Endothelial cell (in vitro differentiated cells): ENCODE measurements around the gene FBRSL1. TPM values are rescaled to one million over a fixed set of nuclear protein-coding genes. Genes with fewer than 3 reads are reported as not detected.

Experiments used
- DNase-seq: peaks from one replicate; pipeline ENCODE4 v3.0.0; 2021; ENCODE audit warnings: low spot score
- H3K27ac Mint-ChIP-seq: one replicate; pipeline ENCODE4 v1.8.0; 2021; ENCODE audit warnings: mixed read lengths, inconsistent platforms; ENCODE audit not compliant: unreplicated experiment
- H3K27me3 Mint-ChIP-seq: one replicate; pipeline ENCODE4 v1.8.0; 2021; ENCODE audit warnings: mild to moderate bottlenecking, moderate library complexity, mixed read lengths, inconsistent platforms; ENCODE audit not compliant: unreplicated experiment
- H3K36me3 Mint-ChIP-seq: one replicate; pipeline ENCODE4 v1.8.0; 2021; ENCODE audit warnings: mild to moderate bottlenecking, low read depth, mixed read lengths, inconsistent platforms; ENCODE audit not compliant: unreplicated experiment
- H3K4me1 Mint-ChIP-seq: one replicate; pipeline ENCODE4 v1.8.0; 2021; ENCODE audit warnings: mild to moderate bottlenecking, mixed read lengths, inconsistent platforms; ENCODE audit not compliant: unreplicated experiment
- H3K4me3 Mint-ChIP-seq: one replicate; pipeline ENCODE4 v1.8.0; 2021; ENCODE audit warnings: mild to moderate bottlenecking, mixed read lengths, inconsistent platforms; ENCODE audit not compliant: unreplicated experiment
- H3K9me3 Mint-ChIP-seq: one replicate; pipeline ENCODE4 v1.8.0; 2021; ENCODE audit warnings: mixed read lengths, inconsistent platforms; ENCODE audit not compliant: unreplicated experiment
- total RNA-seq: library from RNA; stranded (reverse); fragmentation: NEBNext Ultra II Directional; extraction: Animal tissue kit (Norgen Biotek cat#: 25700); gene quantifications from one replicate; pipeline ENCODE4 v1.2.1, GENCODE V29; 2021; ENCODE audit not compliant: unreplicated experiment
- TF ChIP-seq, protein P1 (sequence below): fragments of 200-600 bp; sonication (generic); IDR thresholded peaks from one replicate; pipeline ENCODE4 v1.5.0; 2021; ENCODE audit warnings: antibody characterized with exemption; ENCODE audit not compliant: unreplicated experiment

FBRSL1 gene
- total RNA-seq, 1 donor from 2014 or later: 38.4 TPM

DNA sequence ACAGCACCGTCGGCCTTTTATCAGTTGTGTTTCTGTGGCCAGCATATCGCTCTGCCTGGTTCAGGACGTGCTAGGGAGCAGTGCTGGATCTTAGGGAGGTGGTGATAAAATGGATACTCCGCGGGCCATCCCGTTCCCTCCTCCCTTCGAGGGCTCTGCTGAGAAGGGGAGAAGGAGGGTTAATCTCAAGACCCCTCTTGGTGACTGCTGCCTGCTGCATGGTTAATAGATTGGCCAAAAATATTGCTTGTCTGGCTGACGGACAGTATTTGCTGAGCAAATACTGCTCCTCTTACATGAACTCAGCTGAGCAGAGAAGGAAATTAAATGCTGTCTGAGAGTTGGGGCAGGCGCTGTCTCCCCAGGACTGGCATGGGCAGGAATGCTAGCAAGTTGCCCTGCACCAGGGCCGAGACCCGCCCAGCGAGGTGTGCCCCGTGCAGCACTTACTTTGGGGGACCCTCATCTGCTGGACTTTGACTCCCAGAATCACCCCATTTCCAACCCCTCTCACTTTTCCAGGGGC, 1.2 kb downstream of the FBRSL1 start:
- Mint-ChIP-seq H3K27me3 (peaks cover 24% of the 10 kb centered on the region), H3K27ac (peak overlapping the region; percentile 36), H3K4me3 (peak overlapping the region; percentile 86), H3K9me3 (peaks cover 4% of the 10 kb centered on the region), H3K4me1 (peaks cover 18% of the 10 kb centered on the region), H3K36me3 (peaks cover 3% of the 10 kb centered on the region)
- TF ChIP-seq, protein P1, sequence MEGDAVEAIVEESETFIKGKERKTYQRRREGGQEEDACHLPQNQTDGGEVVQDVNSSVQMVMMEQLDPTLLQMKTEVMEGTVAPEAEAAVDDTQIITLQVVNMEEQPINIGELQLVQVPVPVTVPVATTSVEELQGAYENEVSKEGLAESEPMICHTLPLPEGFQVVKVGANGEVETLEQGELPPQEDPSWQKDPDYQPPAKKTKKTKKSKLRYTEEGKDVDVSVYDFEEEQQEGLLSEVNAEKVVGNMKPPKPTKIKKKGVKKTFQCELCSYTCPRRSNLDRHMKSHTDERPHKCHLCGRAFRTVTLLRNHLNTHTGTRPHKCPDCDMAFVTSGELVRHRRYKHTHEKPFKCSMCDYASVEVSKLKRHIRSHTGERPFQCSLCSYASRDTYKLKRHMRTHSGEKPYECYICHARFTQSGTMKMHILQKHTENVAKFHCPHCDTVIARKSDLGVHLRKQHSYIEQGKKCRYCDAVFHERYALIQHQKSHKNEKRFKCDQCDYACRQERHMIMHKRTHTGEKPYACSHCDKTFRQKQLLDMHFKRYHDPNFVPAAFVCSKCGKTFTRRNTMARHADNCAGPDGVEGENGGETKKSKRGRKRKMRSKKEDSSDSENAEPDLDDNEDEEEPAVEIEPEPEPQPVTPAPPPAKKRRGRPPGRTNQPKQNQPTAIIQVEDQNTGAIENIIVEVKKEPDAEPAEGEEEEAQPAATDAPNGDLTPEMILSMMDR: no peak
- DNase-seq: no peak

DNA sequence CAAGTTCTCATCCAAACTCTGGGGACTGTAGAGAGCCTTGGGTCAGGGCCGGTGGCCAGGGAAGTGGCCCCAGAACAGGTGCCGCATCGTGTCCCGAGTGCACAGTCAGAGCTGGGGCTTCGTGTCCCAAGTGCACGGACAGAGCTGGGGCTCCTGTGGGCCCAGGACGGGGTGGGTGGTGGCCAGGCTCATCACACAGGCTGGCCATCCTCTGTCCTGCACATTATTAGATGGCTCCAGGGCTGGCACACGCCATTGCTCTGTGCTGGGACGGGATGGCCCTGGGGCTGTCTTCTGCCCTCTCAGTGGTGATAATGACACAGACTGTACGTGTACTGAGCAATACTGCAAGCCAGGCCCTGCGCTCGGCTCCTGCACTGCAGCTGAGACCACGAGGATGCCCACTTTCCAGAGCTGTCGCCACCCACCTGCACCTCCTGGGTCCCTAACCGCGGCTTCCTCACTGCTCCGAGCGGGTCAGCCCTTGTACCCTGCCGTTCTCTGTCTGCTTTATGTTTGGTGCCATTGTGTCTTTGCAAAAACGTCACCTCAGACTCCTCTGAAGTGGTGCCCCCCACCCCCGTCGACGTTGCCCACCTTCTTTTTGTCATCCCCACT, 1.9 kb downstream of the FBRSL1 start:
- peaks cover 5% of the 10 kb centered on the region for H3K36me3 Mint-ChIP-seq
- DNase-seq: no peak
- H3K4me3 Mint-ChIP-seq: peak overlapping the region; percentile 86
- H3K9me3 Mint-ChIP-seq: peaks cover 4% of the 10 kb centered on the region
- peaks cover 18% of the 10 kb centered on the region for H3K4me1 Mint-ChIP-seq
- TF ChIP-seq, protein P1: no peak
- peak overlapping the region; percentile 64 for H3K27ac Mint-ChIP-seq
- H3K27me3 Mint-ChIP-seq: peaks cover 27% of the 10 kb centered on the region

DNA sequence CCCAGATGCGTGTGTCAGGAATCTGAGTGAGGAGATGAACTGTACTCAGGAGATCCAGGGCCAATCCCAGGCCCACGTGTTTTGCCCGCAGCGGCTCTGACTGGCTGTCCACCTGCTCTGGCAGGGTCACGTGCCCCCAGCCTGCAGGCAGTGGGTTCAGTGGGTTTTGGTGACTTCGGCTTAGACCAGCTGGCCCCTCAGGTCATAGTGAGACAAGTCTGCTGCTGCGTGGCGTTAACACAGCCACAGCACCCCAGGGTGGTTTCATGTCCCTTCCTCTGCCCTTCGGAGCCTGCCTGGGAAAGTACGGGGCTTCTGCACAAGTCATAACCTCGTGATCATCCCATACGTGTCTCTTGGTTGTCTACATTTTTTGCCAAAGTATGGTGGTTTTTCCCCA, 2.6 kb downstream of the FBRSL1 start:
- peak overlapping the region; percentile 64 for H3K27ac Mint-ChIP-seq
- peaks cover 27% of the 10 kb centered on the region for H3K27me3 Mint-ChIP-seq
- peaks cover 6% of the 10 kb centered on the region for H3K36me3 Mint-ChIP-seq
- H3K4me1 Mint-ChIP-seq: peaks cover 18% of the 10 kb centered on the region
- no peak for DNase-seq
- TF ChIP-seq, protein P1: no peak
- H3K9me3 Mint-ChIP-seq: peaks cover 4% of the 10 kb centered on the region
- peak overlapping the region; percentile 81 for H3K4me3 Mint-ChIP-seq

DNA sequence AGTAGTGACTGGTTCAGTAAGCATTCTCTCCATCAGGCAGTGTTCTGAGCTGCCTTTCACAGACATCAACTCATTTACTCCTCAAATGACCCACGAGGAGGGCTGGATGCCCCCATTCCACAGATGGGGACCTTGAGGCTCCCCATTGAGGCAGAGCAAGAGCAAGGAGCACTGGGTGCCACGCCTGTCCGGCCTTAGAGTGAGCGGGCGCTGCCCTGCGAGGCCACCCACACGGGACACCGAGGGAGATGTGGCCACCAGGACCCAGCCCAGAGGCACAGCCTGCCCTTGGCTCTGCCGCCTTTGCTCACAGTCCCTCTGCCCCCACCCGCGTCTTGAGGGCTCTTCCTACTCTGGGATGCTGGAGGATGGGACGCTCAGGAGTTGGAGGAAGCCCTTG, 3.0 kb downstream of the FBRSL1 start:
- Mint-ChIP-seq H3K36me3 (peaks cover 6% of the 10 kb centered on the region), H3K9me3 (peaks cover 4% of the 10 kb centered on the region), H3K27me3 (peaks cover 24% of the 10 kb centered on the region), H3K27ac (no peak overlapping the region), H3K4me1 (peaks cover 16% of the 10 kb centered on the region), H3K4me3 (no peak overlapping the region)
- DNase-seq: no peak
- TF ChIP-seq, protein P1: no peak

DNA sequence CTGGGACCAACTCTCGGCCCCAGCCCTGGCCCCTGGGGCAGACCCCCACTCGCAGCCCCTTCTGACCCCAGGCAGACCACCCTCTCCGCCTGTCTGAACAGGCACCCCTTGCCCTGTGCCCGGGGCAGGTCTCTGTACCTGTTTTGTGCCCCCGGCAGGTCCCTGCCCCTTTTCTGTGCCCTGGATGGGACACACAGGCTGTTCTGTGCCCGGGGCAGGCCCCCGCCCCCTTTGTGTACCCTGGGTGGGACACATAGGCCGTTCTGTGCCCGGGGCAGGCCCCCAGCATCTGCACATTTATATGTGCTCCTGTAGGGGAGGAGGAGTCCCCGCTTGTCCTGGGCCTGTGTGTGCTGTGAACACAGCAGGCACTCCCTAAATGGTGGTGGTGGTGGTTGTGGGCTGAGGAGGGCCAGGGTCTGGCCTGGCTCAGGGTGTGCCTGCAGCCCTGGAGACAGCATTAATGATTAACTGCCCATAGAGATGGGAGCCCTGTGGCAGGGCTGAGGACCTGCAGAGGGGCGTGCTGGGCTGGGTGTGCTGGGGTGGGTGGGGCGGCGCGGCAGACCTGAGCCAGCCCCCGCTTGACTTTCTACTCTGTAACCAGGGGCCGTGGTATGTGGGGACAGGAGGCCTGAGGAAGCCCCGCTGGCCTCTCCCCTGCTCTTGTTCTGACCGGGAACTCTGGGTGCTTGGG, 3.7 kb downstream of the FBRSL1 start:
- H3K27me3 Mint-ChIP-seq: peaks cover 22% of the 10 kb centered on the region
- no peak overlapping the region for H3K27ac Mint-ChIP-seq
- H3K36me3 Mint-ChIP-seq: peaks cover 6% of the 10 kb centered on the region
- peaks cover 4% of the 10 kb centered on the region for H3K9me3 Mint-ChIP-seq
- H3K4me1 Mint-ChIP-seq: peaks cover 16% of the 10 kb centered on the region
- no peak for DNase-seq
- H3K4me3 Mint-ChIP-seq: no peak overlapping the region
- TF ChIP-seq, protein P1: no peak
